Measurements from ENCODE around the gene HSBP1L1. TPM values are rescaled to one million over a fixed set of nuclear protein-coding genes. Genes with fewer than 3 reads are reported as not detected.

HSBP1L1 gene
- total RNA-seq, 1 experiment from 2014 or later = not detected

GRCh38 chr18:79973517-79973916, 9.1 kb downstream of the HSBP1L1 start:
- no peak overlapping the region for H2BK20ac ChIP-seq (ENCODE audit: low read depth, low read length, poor library complexity, severe bottlenecking)
- no peak overlapping the region for H2BK5ac ChIP-seq (ENCODE audit: insufficient read length, low read length)
- H3K36me3 Mint-ChIP-seq (ENCODE audit: insufficient read depth in 1 of 3, low read depth in 3 of 3) = peaks cover 30 to 77% (median 64%) of the 10 kb centered on the region in 3 experiments
- H3K27ac ChIP-seq (ENCODE audit: insufficient read length, low read depth, low read length) = no peak overlapping the region
- no peak overlapping the region for H2AFZ ChIP-seq (ENCODE audit: low read length)
- H4K5ac ChIP-seq (ENCODE audit: insufficient read length, low read depth, low read length) = no peak overlapping the region
- no peaks in the 10 kb centered on the region for H3K9me3 ChIP-seq (ENCODE audit: control insufficient read depth, low read depth, low read length)
- no peak overlapping the region for H3K27ac Mint-ChIP-seq
- H3K4me2 ChIP-seq (ENCODE audit: insufficient read depth, insufficient read length, low read length) = no peak overlapping the region
- H3K56ac ChIP-seq (ENCODE audit: insufficient read length, low read depth, low read length) = no peak overlapping the region
- no peaks in the 10 kb centered on the region for H3K27me3 ChIP-seq (ENCODE audit: insufficient read depth, low read length)
- no peak overlapping the region for H3T11ph ChIP-seq (ENCODE audit: low read length)
- no peak overlapping the region for H2BK15ac ChIP-seq (ENCODE audit: low read depth, low read length)
- H3K4me1 ChIP-seq (ENCODE audit: insufficient read depth, low read length) = no peaks in the 10 kb centered on the region
- H3K23me2 ChIP-seq (ENCODE audit: insufficient read length, low read depth, low read length, poor library complexity, severe bottlenecking) = no peaks in the 10 kb centered on the region
- H3K4me1 Mint-ChIP-seq = no peaks in the 10 kb centered on the region
- no peak overlapping the region for H3K9ac ChIP-seq (ENCODE audit: extremely low read depth, insufficient read length, low read length)
- H3K18ac ChIP-seq (ENCODE audit: insufficient read length, low read depth, low read length) = no peak overlapping the region
- no peak overlapping the region for H4K8ac ChIP-seq (replicated peaks; ENCODE audit: insufficient read length, low read depth, low read length)
- TF ChIP-seq CTCF (conservative IDR thresholded peaks at IDR 0.05) = no peak
- DNase-seq = no peak
- H3K4me3 Mint-ChIP-seq = no peak overlapping the region
- no peak overlapping the region for H3K4ac ChIP-seq (ENCODE audit: low read depth, low read length)
- no peaks in the 10 kb centered on the region for H3K27me3 Mint-ChIP-seq (ENCODE audit: low read depth)
- no peak overlapping the region for H4K91ac ChIP-seq (ENCODE audit: insufficient read length, low read depth, low read length)
- no CpG with 5 or more reads among the region's 16 CpGs for WGBS (ENCODE audit: extremely low coverage, insufficient read length, low lambda C conversion rate)
- peaks cover 15% of the 10 kb centered on the region for H3K79me1 ChIP-seq (ENCODE audit: insufficient read depth, low read depth, low read length, poor library complexity, severe bottlenecking)
- no peaks in the 10 kb centered on the region for H3K9me3 Mint-ChIP-seq
- no peak overlapping the region for H2AK5ac ChIP-seq (ENCODE audit: insufficient read length, low read length)
- H2BK120ac ChIP-seq (ENCODE audit: low read depth, low read length, poor library complexity, severe bottlenecking) = no peak overlapping the region
- H3K79me2 ChIP-seq (ENCODE audit: insufficient read depth, low read length) = peaks cover 17% of the 10 kb centered on the region; the same call in 1 of the 2 replicates
- no peaks in the 10 kb centered on the region for H4K20me1 ChIP-seq (ENCODE audit: control insufficient read depth, insufficient read depth, insufficient read length)
- H2BK12ac ChIP-seq (ENCODE audit: insufficient read length, low read depth, low read length) = no peak overlapping the region
- H3K23ac ChIP-seq (ENCODE audit: insufficient read length, low read depth, low read length) = no peak overlapping the region
- H3K14ac ChIP-seq (ENCODE audit: insufficient read depth, low read length) = no peak overlapping the region
